ENCODE results near the gene HPSE2.

GRCh38 chr10:98569853-98570252 is 665.8 kb downstream of the HPSE2 start:
- no peak for TF ChIP-seq CTCF (conservative IDR thresholded peaks at IDR 0.05)
- TF ChIP-seq ZFX (IDR thresholded peaks at IDR 0.05) = no peak

Data from C4-2B (cell line).